ENCODE measurements around the gene OCA2.

The OCA2 gene

DNA sequence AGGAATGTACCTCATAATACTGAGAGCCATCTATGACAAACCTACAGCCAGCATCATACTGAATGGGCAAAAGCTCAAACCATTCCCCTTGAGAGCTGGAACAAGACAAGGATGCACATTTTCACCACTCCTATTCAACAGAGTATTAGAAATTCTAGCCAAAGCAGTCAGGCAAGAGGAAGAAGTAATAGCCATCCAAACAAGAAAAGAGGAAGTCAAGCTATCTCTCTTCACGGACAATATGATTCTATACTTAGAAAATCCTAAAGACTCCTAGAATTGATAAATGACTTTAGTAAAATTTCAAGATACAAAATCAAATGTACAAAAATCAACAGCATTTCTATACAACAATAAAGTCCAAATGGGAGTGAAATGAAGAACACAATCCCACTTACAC, 30.2 kb downstream of the OCA2 start:
- no peak for DNase-seq

DNA sequence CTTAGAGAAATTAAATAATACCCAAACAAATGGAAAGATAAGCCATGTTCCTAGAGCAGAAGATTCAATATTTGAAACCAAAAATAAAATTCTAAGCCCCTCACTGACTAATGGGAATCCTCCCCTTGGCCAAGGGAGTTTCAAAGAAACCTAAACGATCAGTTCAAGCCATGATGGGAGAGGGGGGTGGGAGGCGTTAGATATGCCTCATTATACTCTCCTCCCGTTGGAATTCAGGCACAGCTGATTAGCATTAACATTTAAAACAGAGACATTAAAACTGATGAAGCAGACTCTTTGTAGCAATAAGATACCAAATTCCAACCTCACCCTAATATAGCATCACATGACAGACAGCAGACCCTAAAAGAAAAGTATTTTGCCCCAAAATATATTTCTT, 32.9 kb downstream of the OCA2 start:
- DNase-seq, result no peak

DNA sequence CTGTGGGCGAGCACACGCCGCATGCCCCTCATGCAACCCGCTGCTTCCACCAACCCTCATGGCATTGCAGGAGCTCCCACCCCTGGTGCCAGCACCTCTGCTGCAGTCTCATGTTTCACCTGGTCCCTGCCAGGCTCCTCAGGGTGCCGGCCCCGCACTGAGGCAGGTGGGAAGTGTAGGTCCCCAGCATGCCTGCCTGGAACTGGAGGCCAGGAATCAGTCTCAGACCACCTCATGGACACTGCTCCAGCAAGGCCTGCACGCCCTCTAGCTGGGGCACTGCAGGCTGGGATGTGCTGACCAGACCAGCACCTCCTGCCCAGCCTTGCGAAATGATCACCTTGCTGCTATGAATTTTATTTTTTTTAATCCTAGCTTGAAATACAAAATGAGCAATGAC, 39.1 kb downstream of the OCA2 start:
- DNase-seq, result no peak

DNA sequence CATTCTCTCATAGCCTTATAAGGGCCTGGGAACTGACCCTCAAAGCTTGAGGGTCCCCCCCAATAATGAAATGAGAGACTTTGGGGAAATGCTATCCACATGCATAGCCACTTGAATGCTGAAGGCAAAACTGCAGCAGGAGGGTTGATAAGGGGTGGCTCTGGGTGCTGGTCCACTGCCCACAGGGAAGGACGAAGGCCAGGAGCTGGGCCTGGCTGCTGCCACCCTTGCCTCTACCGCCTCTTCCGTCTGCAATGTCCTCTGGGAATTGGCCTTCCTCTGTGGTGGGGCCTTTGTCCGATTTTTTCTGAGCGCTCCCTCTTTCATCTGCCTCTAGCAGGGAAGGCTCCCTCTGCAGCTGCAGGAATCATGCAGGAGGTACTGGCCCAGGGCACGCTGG, 41.0 kb downstream of the OCA2 start:
- DNase-seq, result no peak

DNA sequence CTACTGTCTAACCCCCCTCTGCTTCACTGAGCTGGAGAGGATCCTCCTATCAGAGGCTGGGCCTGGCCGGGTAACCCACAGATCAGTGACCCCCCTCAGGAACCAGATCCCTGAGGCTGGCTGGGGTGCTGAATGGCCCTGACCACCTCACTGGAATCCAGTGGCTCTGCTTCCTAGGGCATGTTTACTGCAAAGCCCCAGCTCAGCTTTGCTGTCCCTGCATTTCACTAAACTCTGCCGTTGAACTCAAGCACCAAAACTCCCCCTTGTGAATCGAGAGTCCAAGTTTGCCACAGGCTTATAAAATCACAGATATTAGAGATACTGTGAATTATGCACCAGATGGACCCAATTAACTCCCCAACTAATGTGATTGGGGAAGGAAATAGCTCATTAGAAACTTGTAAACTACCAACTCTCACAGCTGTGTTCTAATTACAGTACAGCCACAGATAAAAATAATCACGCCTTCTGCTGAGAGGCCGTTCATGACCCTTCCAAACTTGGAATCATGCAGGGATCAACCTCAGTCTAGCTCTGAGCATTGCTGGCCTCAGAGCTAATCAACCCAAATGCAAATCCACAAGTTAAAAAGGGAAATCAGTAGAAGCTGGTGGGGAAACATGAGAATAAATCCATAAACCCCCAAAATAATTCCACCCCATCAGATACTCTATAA, 47.0 kb downstream of the OCA2 start:
- no peak for DNase-seq

DNA sequence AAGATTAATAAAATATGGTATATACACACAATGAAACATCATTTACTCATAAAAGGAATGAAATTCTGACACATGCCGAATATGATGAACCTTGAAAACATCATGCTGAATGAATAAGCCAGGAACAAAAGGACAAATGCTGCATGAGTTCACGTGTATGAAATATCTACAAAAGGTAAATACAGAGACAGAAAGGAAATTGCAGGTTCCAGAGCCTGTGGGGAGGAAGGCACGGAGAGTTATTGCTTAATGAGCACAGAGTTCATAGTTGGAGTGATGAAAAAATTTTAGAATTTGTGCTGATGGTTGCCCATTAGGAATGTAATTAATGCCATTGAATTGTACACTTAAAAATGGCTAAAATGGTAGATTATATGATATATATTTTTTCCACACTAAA, 49.5 kb downstream of the OCA2 start:
- DNase-seq, result no peak

DNA sequence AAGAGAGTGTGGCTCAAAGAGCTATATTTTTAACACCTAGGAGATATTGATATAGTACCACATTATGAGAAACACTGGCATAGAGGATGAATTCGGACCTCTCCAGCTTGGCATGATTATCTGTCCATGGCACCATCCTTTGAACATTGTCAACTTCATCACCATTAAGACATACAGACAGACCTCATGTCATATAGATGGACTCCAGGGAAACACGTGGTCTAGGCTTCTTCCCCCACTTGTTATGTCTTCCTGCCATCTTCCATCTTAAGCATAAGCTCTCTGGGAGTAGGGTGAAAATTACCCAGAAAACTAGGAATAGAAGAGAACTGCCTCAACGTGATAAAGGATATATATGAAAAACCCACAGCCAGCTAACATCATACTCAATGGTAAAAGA, 51.8 kb downstream of the OCA2 start:
- DNase-seq, result no peak

DNA sequence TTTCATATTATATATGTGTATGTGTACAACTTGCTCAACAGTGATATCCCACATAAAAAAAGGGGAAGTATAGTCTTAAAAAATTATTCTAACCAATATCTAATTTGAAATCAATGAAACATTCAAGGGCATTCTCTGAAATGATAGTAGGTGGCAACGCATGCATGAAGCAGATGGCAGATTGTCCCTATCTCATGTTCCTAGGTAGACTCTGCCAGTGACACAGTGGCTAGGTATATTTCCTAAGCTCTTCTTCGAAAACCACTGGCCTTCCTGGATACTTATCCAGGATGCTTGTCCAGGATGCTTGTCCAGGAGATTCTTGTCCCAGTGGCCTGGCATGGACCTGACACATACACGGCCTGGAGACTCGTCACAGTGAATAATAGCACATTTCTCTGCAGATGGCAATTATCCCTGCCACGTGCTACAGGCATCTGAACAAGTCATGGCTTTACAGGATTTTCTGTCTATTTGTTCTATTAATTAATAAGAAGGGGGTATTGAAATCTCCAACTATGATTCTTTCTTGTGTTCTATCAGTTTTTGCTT, 54.9 kb downstream of the OCA2 start:
- no peak for DNase-seq

DNA sequence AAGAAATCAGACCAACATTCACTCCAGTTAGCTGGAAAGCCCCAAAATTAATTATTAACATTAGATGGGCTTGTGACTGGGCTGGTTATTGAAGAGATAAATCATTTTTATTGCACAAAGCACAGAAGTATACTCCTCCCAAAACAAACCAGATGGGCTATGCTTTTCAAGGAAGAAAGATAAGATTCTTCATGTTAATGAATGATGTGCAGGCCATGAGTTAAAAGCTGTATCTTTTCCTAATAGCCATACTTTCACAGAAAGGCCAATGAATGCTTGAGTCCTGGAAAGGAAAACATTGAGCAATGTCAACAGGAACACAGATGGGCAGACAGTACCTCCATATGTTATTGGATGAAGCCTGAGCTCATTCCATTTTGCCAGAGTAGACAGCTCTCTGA, 55.4 kb downstream of the OCA2 start:
- no peak for DNase-seq

DNA sequence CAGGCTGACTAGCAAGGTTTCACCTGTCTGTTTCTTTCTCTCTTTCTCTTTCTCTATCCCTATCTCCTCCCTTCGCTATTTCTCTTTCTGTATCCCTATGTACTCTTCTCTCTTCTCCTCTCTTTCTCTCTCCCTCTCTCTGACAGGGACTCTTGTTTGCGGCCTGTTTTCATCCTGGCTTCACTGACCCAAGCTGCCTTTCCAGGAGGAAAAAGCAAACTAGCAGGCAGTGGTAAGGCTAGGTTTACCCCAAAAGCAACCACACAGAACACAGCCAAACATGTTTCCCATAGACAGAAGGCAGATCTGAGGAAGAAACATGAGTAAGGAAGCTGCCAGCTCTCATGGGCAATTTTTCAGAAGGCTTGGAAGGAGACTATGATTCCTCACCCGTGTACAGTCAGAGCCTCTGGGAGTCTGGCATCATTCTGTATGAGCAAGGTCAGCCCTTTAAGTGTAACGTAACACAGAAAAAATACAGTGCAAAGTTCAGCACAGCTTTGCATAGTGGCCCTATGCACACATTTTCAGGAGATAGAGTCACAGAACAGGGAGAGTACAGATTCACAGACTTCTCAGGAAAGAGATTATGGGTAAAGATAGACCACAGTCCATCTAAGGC, 61.0 kb downstream of the OCA2 start:
- no peak for DNase-seq

DNA sequence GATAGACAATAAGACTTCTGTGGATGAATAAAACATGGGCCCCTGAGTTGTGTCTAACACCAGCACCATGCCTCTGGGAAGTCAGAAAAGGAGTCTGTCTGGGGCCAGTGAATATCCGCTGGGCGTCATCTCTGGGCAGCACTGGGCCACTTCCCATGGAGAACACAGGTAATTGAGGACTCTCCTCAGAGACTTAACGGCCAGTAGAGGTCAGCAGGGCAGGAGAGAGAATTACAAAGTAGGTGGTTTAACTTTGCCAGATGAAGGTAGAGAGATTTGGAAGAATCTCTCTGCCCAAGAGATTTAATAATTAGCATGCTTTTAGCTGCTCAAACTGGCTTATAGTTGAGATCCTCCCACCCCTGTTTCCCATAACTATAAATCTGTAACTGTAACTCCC, 65.7 kb downstream of the OCA2 start:
- no peak for DNase-seq

DNA sequence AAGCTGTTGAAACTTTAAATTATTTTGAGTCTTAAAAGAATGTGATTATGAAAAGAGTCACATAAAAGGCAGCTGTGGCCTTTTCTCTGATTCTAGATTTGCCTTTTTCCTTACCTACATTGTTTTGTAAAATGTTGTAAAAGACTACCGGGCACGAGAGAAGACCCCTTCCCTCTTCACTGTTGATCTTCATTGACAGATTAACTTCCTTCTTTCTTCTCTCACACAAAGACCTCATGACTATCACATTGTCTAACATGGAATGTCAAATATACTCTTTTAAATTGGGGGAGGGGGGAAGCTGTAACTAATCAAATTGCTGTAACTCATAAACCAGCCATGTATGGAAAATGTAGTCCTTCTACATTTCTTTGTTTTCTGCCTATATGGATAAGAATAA, 68.3 kb downstream of the OCA2 start:
- DNase-seq, result no peak

DNA sequence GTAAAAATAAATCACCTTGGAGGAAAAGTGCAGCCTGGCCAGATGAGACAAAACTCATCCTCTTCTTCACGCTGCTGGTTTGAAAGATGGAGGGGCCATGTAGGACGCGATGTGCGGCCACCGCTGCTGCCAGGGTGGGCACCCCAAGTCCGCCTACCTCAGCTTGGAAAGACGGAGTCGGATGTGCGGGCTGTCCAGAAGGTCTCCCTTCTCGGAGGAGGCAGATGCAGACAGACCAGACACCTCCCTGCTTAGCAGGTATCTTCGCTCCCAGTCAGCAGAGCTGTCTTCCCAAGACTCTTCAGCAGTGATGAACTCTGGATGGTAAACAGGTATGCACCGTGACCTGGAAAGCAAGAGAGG, 71.4 kb downstream of the OCA2 start:
- no peak for DNase-seq

DNA sequence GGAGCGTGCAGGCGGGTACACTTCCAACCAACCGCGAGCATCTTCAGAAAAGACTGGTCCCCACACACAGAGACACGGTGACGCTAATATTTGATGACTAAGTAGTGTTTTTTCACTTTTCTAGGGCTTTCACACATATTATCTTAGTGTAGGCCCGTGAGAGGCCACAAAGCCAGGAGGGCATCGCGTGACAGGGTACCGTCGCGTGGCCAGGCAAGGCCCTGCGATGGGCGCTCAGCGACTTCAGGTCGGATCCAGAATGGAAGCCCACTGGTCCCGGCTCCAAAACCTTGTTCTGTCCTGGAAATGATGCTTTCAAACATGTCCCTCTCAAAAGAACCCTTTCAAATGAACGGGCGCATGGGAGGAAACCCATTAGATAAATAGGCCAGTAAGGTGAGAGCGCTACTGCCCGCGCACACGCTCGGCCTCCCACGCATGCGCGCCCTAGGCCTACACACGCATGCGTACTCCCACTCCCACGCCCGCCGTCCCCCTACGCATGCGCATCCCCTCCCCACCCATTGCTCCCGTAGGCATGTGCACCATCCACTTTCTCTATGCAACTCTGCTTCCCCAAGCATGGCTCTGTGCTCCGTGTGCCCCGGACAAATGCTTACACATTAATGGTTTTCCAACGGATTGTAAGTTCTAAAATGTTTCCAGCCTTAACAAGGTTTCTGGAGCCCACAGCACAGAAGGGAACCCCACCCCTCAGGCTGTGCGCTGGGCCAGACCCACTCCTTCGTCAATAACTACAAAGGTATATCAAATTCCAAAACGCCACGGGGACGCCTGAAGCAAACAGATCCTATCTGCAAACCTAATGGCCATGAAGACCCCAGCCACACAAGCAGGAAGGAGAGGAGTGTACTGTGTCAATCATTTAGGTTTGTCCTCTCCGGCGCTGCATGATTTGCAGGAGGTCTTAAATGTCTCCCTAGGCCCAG, 72.1 kb downstream of the OCA2 start:
- DNase-seq, result no peak

DNA sequence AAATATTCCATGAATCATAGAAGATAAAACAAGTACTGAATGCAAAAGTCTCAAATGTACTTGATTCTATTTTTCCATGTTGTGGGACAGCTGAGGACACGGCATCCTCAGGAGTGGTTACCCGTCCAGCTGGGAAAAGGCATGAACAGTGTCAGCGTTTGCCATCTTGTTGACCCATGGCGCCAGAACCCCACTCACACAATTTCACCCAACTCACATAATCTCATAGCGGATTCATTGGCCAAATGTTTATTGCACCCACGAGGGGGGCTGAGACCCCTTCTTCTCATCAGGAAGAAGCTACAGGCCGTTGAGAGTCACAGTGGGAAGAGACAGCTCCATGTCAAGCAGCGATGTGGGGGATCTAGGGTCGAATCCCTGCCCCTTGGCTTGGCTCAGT, 72.9 kb downstream of the OCA2 start:
- no peak for DNase-seq

DNA sequence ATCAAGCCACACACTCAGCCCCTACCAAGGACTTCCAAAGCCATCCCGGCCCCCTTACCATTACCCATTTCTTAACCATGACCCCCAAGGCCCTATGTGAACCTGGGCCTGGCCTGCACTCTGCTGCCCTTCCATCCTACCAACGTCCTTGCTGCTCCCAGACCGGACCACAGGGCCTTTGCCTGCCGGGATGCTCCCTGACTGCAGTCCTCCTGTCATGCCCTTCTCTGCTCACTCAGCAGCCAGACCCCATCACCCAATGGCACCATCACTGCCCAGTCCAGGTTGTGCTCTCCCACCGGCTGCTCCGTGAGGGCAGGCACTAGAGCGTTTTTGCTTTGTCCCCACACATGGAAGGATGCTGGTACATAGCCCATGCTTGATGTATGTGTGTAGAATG, 73.7 kb downstream of the OCA2 start:
- DNase-seq, result no peak

DNA sequence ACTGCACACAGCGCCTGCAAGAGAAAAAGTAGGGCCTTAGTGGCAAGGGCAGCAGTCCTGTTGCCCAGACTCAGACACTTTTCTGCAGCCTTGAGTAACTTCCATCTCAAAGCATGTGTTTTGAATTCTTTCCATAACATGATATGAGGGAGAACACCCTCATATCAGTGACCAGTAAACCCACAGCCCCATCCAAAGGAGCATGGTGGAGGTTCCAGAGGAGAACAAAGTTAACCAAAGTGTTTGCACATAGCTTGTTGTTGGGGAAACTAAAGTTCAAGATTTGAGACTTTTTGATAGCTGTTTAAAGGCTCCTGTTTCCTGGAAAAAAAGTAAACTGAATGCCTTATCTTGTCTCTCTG, 74.2 kb downstream of the OCA2 start:
- DNase-seq, result no peak

DNA sequence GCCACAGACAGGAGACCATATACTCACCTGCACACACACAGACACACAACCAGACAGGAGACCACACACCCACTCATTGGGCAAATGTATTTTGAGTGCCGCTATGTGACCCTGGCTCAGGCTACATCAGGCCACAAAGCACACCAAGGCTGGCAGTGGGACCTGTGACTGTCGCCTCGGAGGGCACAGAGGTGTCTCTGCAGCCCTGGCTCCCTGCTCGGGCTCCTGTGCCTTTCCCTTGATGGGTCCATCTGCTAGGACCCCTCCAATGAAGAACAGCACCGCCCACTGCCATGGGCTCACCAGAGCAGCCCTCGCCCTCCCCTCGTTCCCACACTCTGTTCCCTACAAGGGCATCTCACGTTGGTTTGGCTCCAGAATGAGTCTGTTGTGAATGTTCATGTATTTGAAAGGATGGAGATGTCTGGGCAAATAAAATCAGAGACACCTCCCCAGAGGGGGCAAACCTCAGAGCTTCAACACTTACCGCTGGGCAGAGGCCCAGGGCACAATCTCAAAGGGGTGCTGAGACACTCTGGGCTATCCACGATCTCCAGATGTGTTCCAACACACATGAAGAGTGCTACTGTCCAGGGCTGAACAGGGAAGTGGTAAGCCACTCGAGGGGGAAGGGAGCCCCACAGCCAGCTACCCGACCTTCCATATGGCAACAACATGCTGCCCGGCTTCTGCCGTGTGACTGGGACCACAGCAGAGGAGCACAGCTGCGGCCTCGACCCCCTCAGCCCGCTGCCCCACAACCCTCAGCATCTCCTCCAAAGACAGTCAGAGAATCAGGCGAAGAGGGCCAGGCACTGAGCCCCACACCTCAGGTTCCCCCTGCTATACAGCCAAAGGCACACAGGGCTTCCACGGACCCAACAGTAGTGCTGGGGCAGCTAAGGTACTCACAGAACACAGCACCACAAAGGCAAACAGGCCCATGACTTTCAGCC, 74.9 kb downstream of the OCA2 start:
- DNase-seq, result no peak

DNA sequence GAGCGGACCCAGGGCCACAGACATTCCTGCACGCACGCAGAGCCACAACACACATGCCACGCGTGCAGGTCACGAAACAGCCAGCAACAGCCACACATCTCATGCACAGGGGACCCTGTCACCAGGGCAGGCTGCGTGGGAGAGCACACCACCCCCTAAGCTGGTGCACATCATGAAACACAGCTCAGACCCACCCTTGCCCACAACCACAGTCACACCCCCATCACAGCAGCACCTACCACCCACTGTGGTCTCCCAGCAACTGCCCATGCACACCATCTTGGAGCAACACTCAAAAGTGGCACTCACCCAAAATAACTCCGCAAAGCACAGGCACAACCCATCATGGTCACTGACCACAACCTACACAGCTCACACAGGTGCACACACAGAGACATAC, 75.7 kb downstream of the OCA2 start:
- DNase-seq, result no peak

DNA sequence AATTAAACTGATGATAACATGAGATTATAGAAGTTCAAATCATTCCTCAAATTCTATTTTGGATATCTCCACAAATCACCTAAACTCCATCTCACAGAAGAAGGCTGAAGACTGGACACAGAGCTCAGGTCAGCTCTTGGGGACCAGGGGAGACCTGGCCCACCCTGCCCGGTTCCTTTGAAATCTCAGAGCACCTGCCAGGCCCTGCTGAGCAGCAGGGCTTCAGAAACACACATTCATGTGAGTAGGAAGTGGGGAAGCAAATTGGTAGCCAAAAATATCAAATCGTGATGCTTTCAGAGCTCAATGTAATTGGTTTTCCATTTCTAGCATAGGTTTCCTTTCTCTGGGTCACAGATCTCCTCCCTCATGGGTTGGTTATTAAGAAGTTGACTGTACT, 76.2 kb downstream of the OCA2 start:
- DNase-seq, result no peak

DNA sequence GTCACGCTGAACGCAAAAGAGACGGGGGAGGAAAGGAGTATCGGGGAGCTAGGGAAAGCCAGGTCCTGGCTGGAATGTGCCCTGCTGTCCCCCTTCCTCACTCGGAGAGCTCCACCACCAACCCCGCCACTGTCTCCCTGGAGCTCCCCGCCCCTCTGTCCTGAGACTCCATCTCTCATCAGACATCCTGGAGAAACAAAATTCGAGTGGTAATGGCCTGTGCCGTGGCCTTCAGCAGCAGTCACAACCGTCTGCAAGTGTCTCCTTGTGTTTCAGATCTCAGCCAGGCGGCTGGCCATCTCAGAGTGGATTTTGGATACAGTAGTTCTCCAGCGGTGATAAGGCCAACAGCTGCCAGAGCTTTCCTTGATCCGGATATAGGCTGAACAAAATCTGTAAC, 76.9 kb downstream of the OCA2 start:
- no peak for DNase-seq

DNA sequence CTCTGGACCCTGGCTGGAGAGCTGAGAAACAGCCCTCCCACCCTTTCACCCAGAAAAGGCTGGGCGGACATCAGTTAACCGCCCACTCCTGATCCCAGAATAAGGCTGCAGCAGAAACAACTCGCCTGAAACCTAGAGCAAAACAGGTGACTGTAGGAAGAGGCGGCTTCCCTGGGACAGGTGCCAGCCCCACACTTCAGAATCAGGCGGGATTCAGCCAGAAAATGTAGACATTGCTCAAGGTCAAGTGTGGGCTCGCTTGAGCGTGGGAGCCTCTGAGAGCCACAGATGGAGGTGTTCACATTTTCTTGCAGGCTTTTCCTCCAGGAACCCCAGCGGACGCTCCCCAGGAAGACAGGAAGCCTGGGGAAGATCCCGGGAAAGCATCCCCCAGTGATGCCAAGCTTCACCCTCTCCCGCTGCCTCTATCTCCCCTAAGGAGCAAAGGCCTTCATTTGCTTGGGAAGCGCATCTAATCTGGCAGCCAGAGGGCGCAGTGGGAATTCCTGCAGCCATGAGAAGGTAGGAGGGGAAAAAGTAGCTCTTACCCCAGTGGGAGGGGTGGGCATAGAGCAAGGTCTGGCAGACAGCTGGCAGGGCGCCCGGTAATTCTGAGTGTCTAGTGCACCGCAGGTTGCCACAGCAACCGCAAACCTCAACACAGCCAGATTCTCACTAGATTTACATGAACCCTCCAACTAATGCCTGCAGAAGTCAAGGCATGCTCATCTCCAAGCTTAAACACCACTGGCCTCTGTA, 77.7 kb downstream of the OCA2 start:
- no peak for DNase-seq

Data from CD4-positive, alpha-beta T cell treated with Interleukin-21 for 1 hour (primary cell).